Stomach smooth muscle (tissue), 2 donors: ENCODE results near the gene IMMT.
"Not testable (repeated sequence)": the region's sequence is repeated elsewhere in the genome, so short reads cannot be mapped to it uniquely, and the experiment has no call there.

Experiments
- H3K27ac ChIP-seq: one replicate; pipeline ENCODE4 v1.7.0; 2013; ENCODE audit warnings: mild to moderate bottlenecking, low read length, inconsistent platforms
- H3K27me3 ChIP-seq, 2 donors: one replicate each; pipeline ENCODE4 v1.7.0; 2013; ENCODE audit warnings: low read length in 2 of 2; ENCODE audit not compliant: insufficient read depth in 2 of 2, control insufficient read depth in 1 of 2
- H3K36me3 ChIP-seq, 2 donors: one replicate each; pipeline ENCODE4 v1.7.0; 2013; ENCODE audit warnings: low read length in 2 of 2; ENCODE audit not compliant: control insufficient read depth in 2 of 2, insufficient read depth in 2 of 2
- H3K4me1 ChIP-seq: one replicate; pipeline ENCODE4 v1.7.0; 2013; ENCODE audit warnings: low read length; ENCODE audit not compliant: control insufficient read depth, insufficient read depth
- H3K4me3 ChIP-seq, 2 donors: one replicate each; pipeline ENCODE4 v1.7.0; 2013; ENCODE audit warnings: low read length in 2 of 2
- H3K9ac ChIP-seq, 2 donors: one replicate each; pipeline ENCODE4 v1.7.0; 2013; ENCODE audit warnings: low read length in 2 of 2, mild to moderate bottlenecking in 1 of 2
- H3K9me3 ChIP-seq, 2 donors: one replicate each; pipeline ENCODE4 v1.7.0; 2013; ENCODE audit warnings: low read length in 2 of 2; ENCODE audit not compliant: control insufficient read depth in 2 of 2
- donor health status: healthy.
- donor health status: Pancreatic carcinoma.

IMMT gene

DNA sequence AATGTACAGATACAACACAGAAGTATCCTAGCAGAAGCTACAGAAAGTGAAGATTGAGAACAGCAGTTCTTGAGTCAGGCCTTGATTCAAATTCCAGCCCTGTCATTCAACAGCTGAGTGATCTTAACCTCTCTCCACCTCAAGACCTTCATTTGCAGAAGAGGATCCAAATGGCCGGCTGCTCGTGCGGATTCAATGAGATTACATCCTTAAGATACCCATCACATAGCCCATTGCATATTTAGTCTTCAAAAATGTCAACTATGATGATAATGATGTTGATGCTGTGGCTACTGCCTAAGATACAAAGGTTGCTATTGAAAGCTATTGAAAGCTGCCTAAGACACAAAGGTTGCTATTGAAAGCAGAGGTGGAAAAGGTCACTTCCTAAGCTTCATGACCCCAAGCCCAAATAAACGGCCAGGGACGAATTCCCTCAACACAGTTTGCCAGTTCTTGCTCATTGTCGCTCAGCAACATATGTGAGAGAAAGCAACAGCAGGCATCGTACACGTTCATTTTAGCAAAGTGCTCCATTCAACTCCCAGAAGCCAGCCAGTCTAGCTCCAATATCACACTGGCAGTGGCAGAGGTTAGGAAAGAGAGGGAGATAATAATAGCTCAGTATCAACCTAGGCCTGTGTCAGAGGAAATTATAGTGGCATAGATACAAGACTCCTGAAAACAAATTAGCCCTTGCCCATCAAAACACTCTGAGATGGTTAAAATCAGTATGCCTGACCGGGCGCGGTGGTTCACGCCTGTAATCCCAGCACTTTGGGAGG is 40.1 kb upstream of the IMMT start:
- Histone ChIP-seq H3K36me3 (peaks cover 0 to 18% of the 10 kb centered on the region in 2 donors), H3K9ac (no peak overlapping the region), H3K4me1 (peaks cover 9% of the 10 kb centered on the region), H3K27ac (peak overlapping the region; percentile 70), H3K27me3 (no peaks in the 10 kb centered on the region), H3K4me3 (no peak overlapping the region), H3K9me3 (no peaks in the 10 kb centered on the region)

DNA sequence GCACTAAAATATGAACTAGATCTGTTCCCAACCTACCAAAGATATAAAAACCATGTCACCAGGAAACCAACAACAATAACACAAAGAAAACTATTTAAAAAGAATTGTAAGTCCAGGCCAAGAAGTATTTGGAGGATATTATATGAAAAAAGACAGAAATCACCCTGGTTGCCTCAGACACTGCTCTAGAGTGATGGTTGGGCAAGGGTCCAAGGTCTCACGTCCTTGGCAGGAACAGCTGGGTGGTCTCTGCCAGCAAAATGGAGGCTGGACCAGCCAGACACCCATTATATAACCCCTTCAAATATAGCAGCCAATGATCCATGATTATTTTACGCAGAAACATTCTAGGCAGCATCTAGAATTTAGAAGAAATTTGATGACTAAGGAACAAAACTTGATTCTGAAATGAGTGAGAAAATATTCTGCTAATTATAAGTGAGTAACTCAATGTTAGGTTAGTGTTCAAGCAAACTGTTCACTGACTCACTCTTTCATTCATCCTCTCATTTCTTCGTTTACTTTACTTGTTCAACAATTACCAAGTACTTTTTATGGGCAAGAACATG is 39.4 kb upstream of the IMMT start:
- Histone ChIP-seq H3K36me3 (peaks cover 0 to 16% of the 10 kb centered on the region in 2 donors), H3K4me3 (no peak overlapping the region), H3K9me3 (no peaks in the 10 kb centered on the region), H3K4me1 (peaks cover 9% of the 10 kb centered on the region), H3K9ac (no peak overlapping the region), H3K27ac (peak overlapping the region; percentile 70), H3K27me3 (no peaks in the 10 kb centered on the region)

DNA sequence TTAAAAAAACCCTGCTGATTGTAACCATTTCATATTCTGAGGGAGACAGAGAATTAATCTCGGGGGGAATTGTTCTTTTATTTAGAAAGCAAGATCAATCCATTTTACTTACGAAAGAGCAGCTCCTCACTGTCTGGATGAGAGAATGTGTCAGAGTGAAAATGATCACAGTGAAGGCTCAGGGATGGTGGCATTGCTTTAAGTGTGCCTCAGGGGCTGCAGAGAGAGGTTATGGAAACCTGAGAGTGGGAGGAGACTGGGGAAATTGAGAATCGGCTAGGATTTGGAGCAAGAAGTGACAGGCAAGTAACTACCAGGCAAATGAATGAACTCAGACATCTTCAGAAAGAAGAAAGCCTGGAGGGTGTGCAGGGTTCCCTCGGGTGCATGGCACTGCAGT is 38.2 kb upstream of the IMMT start:
- Histone ChIP-seq H3K9ac (no peak overlapping the region), H3K4me1 (peaks cover 9% of the 10 kb centered on the region), H3K27me3 (no peaks in the 10 kb centered on the region), H3K4me3 (no peak overlapping the region), H3K27ac (no peak overlapping the region), H3K36me3 (peaks cover 0 to 11% of the 10 kb centered on the region in 2 donors), H3K9me3 (no peaks in the 10 kb centered on the region)

DNA sequence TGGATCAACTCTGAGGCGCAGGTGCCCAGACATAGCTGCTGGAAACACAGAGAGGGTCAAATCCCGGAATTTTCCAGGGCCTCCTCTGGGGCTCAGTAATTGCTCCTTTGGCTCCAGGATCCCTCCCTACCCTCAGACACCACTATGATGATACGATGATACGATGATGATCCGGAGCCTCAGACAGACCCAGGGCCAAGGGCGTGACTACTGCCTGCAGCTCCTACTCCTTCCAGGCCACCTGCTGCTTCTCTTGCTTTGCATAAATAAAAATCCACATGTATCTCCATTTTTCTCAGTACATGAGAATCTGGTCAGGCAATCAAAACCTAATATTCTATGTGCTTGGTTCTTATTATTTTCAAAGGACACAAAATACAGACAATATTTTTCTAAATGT is 37.6 kb upstream of the IMMT start:
- Histone ChIP-seq H3K27ac (no peak overlapping the region), H3K4me3 (no peak overlapping the region), H3K4me1 (peaks cover 9% of the 10 kb centered on the region), H3K36me3 (peaks cover 0 to 12% of the 10 kb centered on the region in 2 donors), H3K27me3 (no peaks in the 10 kb centered on the region), H3K9ac (no peak overlapping the region), H3K9me3 (no peaks in the 10 kb centered on the region)

DNA sequence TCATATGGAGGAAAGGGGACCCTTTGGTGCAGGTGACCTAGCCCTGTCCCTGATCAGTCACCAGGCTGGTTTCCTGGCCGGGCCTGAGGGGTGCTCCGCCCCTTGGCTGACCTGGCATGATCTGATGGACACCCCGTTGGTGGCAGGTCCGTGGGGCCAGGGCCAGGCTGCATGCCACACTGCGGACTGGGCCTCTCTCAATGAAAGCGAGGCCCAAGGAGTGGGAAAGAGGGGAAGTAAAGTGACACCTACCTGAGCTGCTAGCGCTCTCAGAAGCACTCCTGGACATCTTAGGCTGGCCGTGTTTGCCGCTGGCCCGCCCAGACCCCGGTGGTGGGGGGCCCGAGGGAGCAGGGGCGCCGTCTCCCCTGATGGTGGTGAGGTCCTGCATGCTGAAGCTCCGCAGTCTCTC is 37.1 kb upstream of the IMMT start:
- Histone ChIP-seq H3K9ac (no peak overlapping the region), H3K4me1 (peaks cover 9% of the 10 kb centered on the region), H3K36me3 (peaks cover 0 to 15% of the 10 kb centered on the region in 2 donors), H3K27me3 (no peaks in the 10 kb centered on the region), H3K9me3 (no peaks in the 10 kb centered on the region), H3K4me3 (no peak overlapping the region), H3K27ac (no peak overlapping the region)

DNA sequence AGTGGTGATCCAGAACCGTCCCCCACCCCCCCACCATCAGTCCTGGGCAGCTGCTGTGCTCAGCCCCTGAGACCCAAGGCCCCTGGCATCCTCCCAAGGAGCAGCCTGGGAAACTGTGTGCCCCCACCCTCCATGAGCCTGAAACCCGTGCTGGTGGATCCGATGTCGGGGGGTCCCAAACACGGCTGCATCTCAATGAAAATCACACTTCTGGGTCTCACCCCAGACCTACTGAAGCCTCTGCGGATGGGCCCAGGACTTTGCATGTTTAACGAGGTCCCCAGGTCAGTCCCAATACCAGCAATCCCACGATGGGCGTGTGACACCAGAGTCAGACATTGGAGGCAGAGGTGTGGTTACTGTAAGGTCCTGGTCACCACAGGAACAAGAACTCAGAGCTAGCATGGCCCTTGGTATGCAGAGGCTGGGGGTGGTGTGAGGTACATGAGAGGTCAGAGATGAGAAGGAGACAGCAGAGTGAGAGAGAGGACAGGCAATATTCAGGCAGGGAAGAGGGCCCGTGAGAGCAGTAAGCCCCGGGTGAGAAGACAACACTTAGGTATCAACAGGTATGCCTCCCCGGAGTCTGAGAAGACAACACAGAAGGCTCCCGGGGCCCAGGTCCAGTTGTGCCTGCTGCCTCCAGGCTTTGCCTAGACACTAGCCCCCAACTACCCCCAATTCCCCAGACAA is 36.6 kb upstream of the IMMT start:
- no peak overlapping the region for H3K27ac ChIP-seq
- H3K4me3 ChIP-seq: no peak overlapping the region
- peaks cover 9% of the 10 kb centered on the region for H3K4me1 ChIP-seq
- no peaks in the 10 kb centered on the region for H3K27me3 ChIP-seq
- H3K36me3 ChIP-seq: peaks cover 0 to 17% of the 10 kb centered on the region in 2 donors
- no peak overlapping the region for H3K9ac ChIP-seq
- H3K9me3 ChIP-seq: no peaks in the 10 kb centered on the region

DNA sequence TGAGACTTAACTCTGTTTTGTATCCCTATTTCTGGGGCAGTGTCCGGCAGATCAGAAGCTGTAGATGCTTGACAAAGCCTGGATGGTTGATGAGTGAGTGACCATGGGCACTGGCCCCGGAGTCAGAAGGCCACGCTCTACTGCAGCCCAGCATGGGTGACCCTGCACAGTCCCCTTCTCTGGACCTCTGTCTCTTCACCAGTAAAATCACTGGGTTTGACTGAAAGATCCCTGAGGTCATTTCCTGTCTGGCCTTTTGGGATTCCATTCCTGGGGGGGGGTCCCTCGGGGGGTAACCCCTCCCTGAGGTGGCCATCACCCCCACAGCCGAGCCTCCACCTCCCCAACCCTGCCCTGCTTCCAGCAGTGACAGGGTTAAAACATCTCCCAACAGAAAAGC is 35.7 kb upstream of the IMMT start:
- Histone ChIP-seq H3K9me3 (no peaks in the 10 kb centered on the region), H3K27ac (no peak overlapping the region), H3K4me3 (no peak overlapping the region), H3K9ac (no peak overlapping the region), H3K4me1 (peaks cover 11% of the 10 kb centered on the region), H3K36me3 (peaks cover 0 to 17% of the 10 kb centered on the region in 2 donors), H3K27me3 (no peaks in the 10 kb centered on the region)

DNA sequence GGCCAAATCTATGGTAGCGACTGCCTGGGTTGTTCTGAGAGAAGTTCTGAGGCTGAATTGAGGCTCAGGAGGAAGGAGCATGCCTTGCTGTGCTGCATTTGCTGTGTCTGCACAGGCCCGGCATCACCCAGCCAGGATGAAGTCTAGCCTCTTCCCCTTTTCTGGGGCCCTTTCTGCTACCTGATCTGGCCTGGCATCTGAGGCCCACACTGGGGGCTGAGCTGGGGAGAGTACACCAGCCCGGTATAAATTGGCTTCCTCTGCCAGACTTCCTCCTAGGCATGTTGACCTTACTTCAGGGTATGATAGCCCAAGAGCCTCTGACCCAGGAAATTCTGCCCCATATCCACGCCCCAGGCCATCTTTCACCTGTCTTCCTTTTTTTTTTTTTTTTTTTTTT is 34.0 kb upstream of the IMMT start:
- H3K27ac ChIP-seq: peak overlapping the region; percentile 11
- no peak overlapping the region for H3K4me3 ChIP-seq
- H3K9ac ChIP-seq: no peak overlapping the region
- H3K27me3 ChIP-seq: no peaks in the 10 kb centered on the region
- peaks cover 23% of the 10 kb centered on the region for H3K4me1 ChIP-seq
- H3K36me3 ChIP-seq: peaks cover 0 to 17% of the 10 kb centered on the region in 2 donors
- no peaks in the 10 kb centered on the region for H3K9me3 ChIP-seq

DNA sequence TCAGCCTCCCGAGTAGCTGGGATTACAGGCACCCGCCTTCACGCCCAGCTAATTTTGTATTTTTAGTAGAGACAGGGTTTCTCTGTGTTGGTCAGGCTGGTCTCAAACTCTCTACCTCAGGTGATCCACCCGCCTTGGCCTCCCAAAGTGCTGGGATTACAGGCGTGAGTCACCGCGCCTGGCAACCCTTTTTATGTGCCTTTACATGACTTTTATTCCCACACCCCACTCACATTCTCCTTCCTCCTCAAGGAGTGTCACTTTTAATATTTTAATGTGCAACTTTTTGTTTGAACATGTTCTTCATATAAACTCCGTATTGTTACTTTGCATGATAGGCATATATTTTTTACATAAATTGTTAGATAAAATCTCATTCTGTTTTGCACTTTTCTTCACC is 33.3 kb upstream of the IMMT start:
- not testable (repeated sequence) for H3K9me3 ChIP-seq, H3K9ac ChIP-seq
- H3K36me3 ChIP-seq: peaks cover 0 to 17% of the 10 kb centered on the region in 2 donors

DNA sequence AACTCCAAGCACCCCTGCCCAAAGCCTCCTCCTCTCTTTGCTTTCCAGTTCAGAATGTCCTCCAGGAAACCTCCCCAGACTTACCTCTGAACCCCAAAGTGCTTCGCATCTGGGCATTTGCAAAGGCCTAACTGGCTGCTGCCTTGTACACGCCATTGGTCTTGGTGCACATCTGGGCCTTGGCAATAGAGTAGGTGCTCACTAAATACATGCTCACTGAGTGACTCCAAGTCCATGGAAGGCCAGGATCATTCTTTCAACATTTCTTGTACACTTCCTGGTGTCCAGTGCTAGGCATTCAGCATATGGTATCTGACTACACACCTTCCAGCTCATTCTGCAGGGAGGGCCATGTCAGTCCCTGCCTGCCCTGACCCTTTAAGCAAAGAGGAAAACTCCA is 32.4 kb upstream of the IMMT start:
- Histone ChIP-seq H3K27me3 (no peaks in the 10 kb centered on the region), H3K4me3 (no peak overlapping the region), H3K36me3 (peaks cover 0 to 17% of the 10 kb centered on the region in 2 donors), H3K27ac (no peak overlapping the region), H3K4me1 (peaks cover 34% of the 10 kb centered on the region), H3K9ac (no peak overlapping the region), H3K9me3 (no peaks in the 10 kb centered on the region)

More for the DNA sequence above, 33.3 kb upstream of the IMMT start:
- not testable (repeated sequence) for H3K4me3 ChIP-seq, H3K27me3 ChIP-seq, H3K27ac ChIP-seq
- H3K4me1 ChIP-seq: peaks cover 27% of the 10 kb centered on the region
